H9 (cell line): ENCODE data around the gene CMSS1. TPM values are rescaled to one million over a fixed set of nuclear protein-coding genes. Genes with fewer than 3 reads are reported as not detected.

Experiments
- DNase-seq: peaks from one replicate; pipeline ENCODE4 v3.0.0-alpha.2; 2017
- H2AFZ ChIP-seq: one replicate; pipeline ENCODE4 v1.6.1; 2013; ENCODE audit warnings: mild to moderate bottlenecking, low read length, control low read depth, moderate library complexity
- H2AK5ac ChIP-seq: 2 replicates; pipeline ENCODE4 v1.6.1; 2013; ENCODE audit warnings: low read length, control low read depth, mixed read lengths; ENCODE audit not compliant: insufficient read length
- H2BK120ac ChIP-seq: one replicate; pipeline ENCODE4 v1.6.1; 2013; ENCODE audit warnings: low read depth, mild to moderate bottlenecking, low read length, control low read depth, inconsistent platforms; ENCODE audit not compliant: poor library complexity, severe bottlenecking
- H2BK12ac ChIP-seq: 2 replicates; pipeline ENCODE4 v1.6.1; 2013; ENCODE audit warnings: low read length, control low read depth, mixed read lengths, low read depth; ENCODE audit not compliant: insufficient read length
- H2BK15ac ChIP-seq: 2 replicates; pipeline ENCODE4 v1.6.1; 2013; ENCODE audit warnings: low read depth, low read length, control low read depth
- H2BK20ac ChIP-seq: one replicate; pipeline ENCODE4 v1.6.1; 2013; ENCODE audit warnings: low read depth, mild to moderate bottlenecking, low read length, control low read depth, inconsistent platforms; ENCODE audit not compliant: poor library complexity, severe bottlenecking
- H2BK5ac ChIP-seq: 2 replicates; pipeline ENCODE4 v1.6.1; 2013; ENCODE audit warnings: low read length, control low read depth, mixed read lengths; ENCODE audit not compliant: insufficient read length
- H3K14ac ChIP-seq: 2 replicates; pipeline ENCODE4 v1.6.1; 2013; ENCODE audit warnings: low read length, control low read depth; ENCODE audit not compliant: insufficient read depth
- H3K18ac ChIP-seq: 2 replicates; pipeline ENCODE4 v1.6.1; 2013; ENCODE audit warnings: low read depth, mild to moderate bottlenecking, mixed read lengths, low read length, control low read depth; ENCODE audit not compliant: insufficient read length
- H3K23ac ChIP-seq: 2 replicates; pipeline ENCODE4 v1.6.1; 2013; ENCODE audit warnings: low read length, control low read depth, mixed read lengths, low read depth; ENCODE audit not compliant: insufficient read length
- H3K23me2 ChIP-seq: 2 replicates; pipeline ENCODE4 v1.6.1; 2013; ENCODE audit warnings: low read depth, mild to moderate bottlenecking, mixed read lengths, low read length, control low read depth; ENCODE audit not compliant: insufficient read length, poor library complexity, severe bottlenecking
- H3K27ac ChIP-seq: 2 replicates; pipeline ENCODE4 v1.5.1; 2013; ENCODE audit warnings: low read length, control low read depth, mixed read lengths, low read depth; ENCODE audit not compliant: insufficient read length
- H3K27me3 ChIP-seq: 2 replicates; pipeline ENCODE4 v1.6.1; 2013; ENCODE audit warnings: low read length, control low read depth, inconsistent platforms; ENCODE audit not compliant: insufficient read depth
- H3K4ac ChIP-seq: 2 replicates; pipeline ENCODE4 v1.6.1; 2013; ENCODE audit warnings: low read depth, mild to moderate bottlenecking, control low read depth, inconsistent platforms, low read length, moderate library complexity
- H3K4me1 ChIP-seq: 2 replicates; pipeline ENCODE4 v1.6.1; 2013; ENCODE audit warnings: low read length, control low read depth, inconsistent platforms; ENCODE audit not compliant: insufficient read depth
- H3K4me2 ChIP-seq: 2 replicates; pipeline ENCODE4 v1.6.1; 2013; ENCODE audit warnings: low read length, control low read depth, mixed read lengths; ENCODE audit not compliant: insufficient read length, insufficient read depth
- H3K56ac ChIP-seq: 2 replicates; pipeline ENCODE4 v1.6.1; 2013; ENCODE audit warnings: low read depth, mild to moderate bottlenecking, mixed read lengths, low read length, control low read depth; ENCODE audit not compliant: insufficient read length
- H3K79me1 ChIP-seq: 2 replicates; pipeline ENCODE4 v1.6.1; 2013; ENCODE audit warnings: low read depth, mild to moderate bottlenecking, moderate library complexity, low read length, control low read depth, inconsistent platforms; ENCODE audit not compliant: insufficient read depth, poor library complexity, severe bottlenecking
- H3K79me2 ChIP-seq: 2 replicates; pipeline ENCODE4 v1.6.1; 2013; ENCODE audit warnings: low read length, control low read depth, inconsistent platforms; ENCODE audit not compliant: insufficient read depth
- H3K9ac ChIP-seq: 2 replicates; pipeline ENCODE4 v1.6.1; 2013; ENCODE audit warnings: low read length, control low read depth, mixed read lengths; ENCODE audit not compliant: insufficient read length; ENCODE audit errors: extremely low read depth
- H3K9me3 ChIP-seq: one replicate; pipeline ENCODE4 v1.6.1; 2013; ENCODE audit warnings: low read depth, low read length, inconsistent platforms; ENCODE audit not compliant: control insufficient read depth
- H3T11ph ChIP-seq: one replicate; pipeline ENCODE4 v1.6.1; 2013; ENCODE audit warnings: mild to moderate bottlenecking, low read length, control low read depth, inconsistent platforms
- H4K20me1 ChIP-seq: one replicate; pipeline ENCODE4 v1.6.1; 2013; ENCODE audit not compliant: control insufficient read depth, insufficient read length, insufficient read depth
- H4K5ac ChIP-seq: 2 replicates; pipeline ENCODE4 v1.6.1; 2013; ENCODE audit warnings: low read depth, mild to moderate bottlenecking, mixed read lengths, low read length, control low read depth; ENCODE audit not compliant: insufficient read length
- H4K8ac ChIP-seq: replicated peaks from 2 replicates; pipeline ENCODE4 v1.6.1; 2013; ENCODE audit warnings: low read length, control low read depth, mixed read lengths, low read depth; ENCODE audit not compliant: insufficient read length
- H4K91ac ChIP-seq: 2 replicates; pipeline ENCODE4 v1.6.1; 2013; ENCODE audit warnings: low read depth, mild to moderate bottlenecking, moderate library complexity, mixed read lengths, low read length, control low read depth; ENCODE audit not compliant: insufficient read length
- H3K27ac Mint-ChIP-seq, 3 experiments: 2 replicates in 2 of 3; 3 replicates in 1 of 3; pipeline ENCODE4 v1.8.0; 2020 to 2021; ENCODE audit warnings: mixed read lengths in 3 of 3, mild to moderate bottlenecking in 1 of 3, moderate library complexity in 1 of 3
- H3K27me3 Mint-ChIP-seq: 2 replicates; pipeline ENCODE4 v1.8.0; 2021; ENCODE audit warnings: low read depth, mild to moderate bottlenecking, moderate library complexity, mixed read lengths
- H3K36me3 Mint-ChIP-seq, 3 experiments: 2 replicates in 2 of 3; 3 replicates in 1 of 3; pipeline ENCODE4 v1.8.0; 2020 to 2021; ENCODE audit warnings: low read depth in 3 of 3, mixed read lengths in 3 of 3; ENCODE audit not compliant: insufficient read depth in 1 of 3
- H3K4me1 Mint-ChIP-seq, 2 experiments: 2 replicates each; pipeline ENCODE4 v1.8.0; 2020; ENCODE audit warnings: mixed read lengths in 2 of 2
- H3K4me3 Mint-ChIP-seq, 2 experiments: 2 replicates in 1 of 2; 3 replicates in 1 of 2; pipeline ENCODE4 v1.8.0; 2020 to 2021; ENCODE audit warnings: mild to moderate bottlenecking in 2 of 2, mixed read lengths in 2 of 2, moderate library complexity in 1 of 2
- H3K9me3 Mint-ChIP-seq, 2 experiments: 2 replicates in 1 of 2; 3 replicates in 1 of 2; pipeline ENCODE4 v1.8.0; 2020; ENCODE audit warnings: mild to moderate bottlenecking in 2 of 2, mixed read lengths in 2 of 2, moderate library complexity in 1 of 2
- CTCF ChIP-seq: fragments of 200-600 bp; sonication (generic); conservative IDR thresholded peaks from 3 replicates; pipeline ENCODE4 v1.8.0; 2021; ENCODE audit warnings: antibody characterized with exemption, mild to moderate bottlenecking
- WGBS: extraction: QIAGEN DNeasy Blood & Tissue Kit; methylation state at CpG from one replicate; pipeline ENCODE4 v1.1.7; 2013; ENCODE audit warnings: missing lambda C conversion rate, low lambda C conversion rate, mixed read lengths; ENCODE audit not compliant: insufficient read length; ENCODE audit errors: extremely low coverage; 5-methylcytosine and 5-hydroxymethylcytosine counted together
- total RNA-seq: library from RNA; stranded (reverse); gene quantifications from 2 replicates; pipeline ENCODE4 v1.2.1, GENCODE V29; 2021

Gene CMSS1
- total RNA-seq, 1 experiment from 2014 or later = 61.8 TPM

GRCh38 chr3:100081311-100081710 is 263.6 kb downstream of the CMSS1 start:
- H3K27me3 ChIP-seq = no peaks in the 10 kb centered on the region

More at GRCh38 chr3:100081311-100081710, 263.6 kb downstream of the CMSS1 start:
- Histone ChIP-seq H2BK20ac (no peak overlapping the region), H3K23me2 (no peaks in the 10 kb centered on the region), H3K4me1 (no peaks in the 10 kb centered on the region), H4K91ac (no peak overlapping the region), H3K4ac (no peak overlapping the region), H3K18ac (no peak overlapping the region), H3K9ac (no peak overlapping the region), H2BK120ac (no peak overlapping the region), H2BK12ac (no peak overlapping the region), H3K79me2 (no peaks in the 10 kb centered on the region), H4K5ac (no peak overlapping the region), H2AFZ (no peak overlapping the region), H3K23ac (no peak overlapping the region), H4K8ac (no peak overlapping the region), H2BK5ac (no peak overlapping the region), H2BK15ac (no peak overlapping the region), H3K9me3 (no peaks in the 10 kb centered on the region), H3K14ac (no peak overlapping the region), H3K79me1 (no peaks in the 10 kb centered on the region), H3K4me2 (no peak overlapping the region), H3T11ph (no peak overlapping the region), H4K20me1 (no peaks in the 10 kb centered on the region), H2AK5ac (no peak overlapping the region), H3K27ac (no peak overlapping the region), H3K56ac (no peak overlapping the region)
- Mint-ChIP-seq H3K4me3 (no peak overlapping the region), H3K27me3 (no peaks in the 10 kb centered on the region), H3K27ac (no peak overlapping the region), H3K36me3 (no peaks in the 10 kb centered on the region), H3K4me1 (peaks cover 2% of the 10 kb centered on the region in 2 experiments; a peak in 2 of 4 replicates), H3K9me3 (no peaks in the 10 kb centered on the region)
- no peak for TF ChIP-seq CTCF
- no CpG with 5 or more reads among the region's 1 CpG for WGBS
- no peak for DNase-seq
